HCT116 (cell line): Measurements from ENCODE around the gene CWH43. TPM values are rescaled to one million over a fixed set of nuclear protein-coding genes. Genes with fewer than 3 reads are reported as not detected.

ENCODE experiments used
- ATAC-seq: fragments of 200-7000 bp; cut with Tn5 transposase; 2 replicates; pipeline ENCODE4 v1.9.1; 2020; ENCODE audit warnings: mild to moderate bottlenecking, moderate library complexity
- BruUV-seq: library from RNA; stranded (reverse); fragments of 400-500 nt; replicated peaks from 2 replicates; lab custom pipeline; 2021; lab: Mats Ljungman, UMichigan
- CTCF ChIA-PET: fragments of 300-600 bp; sonication (Branson Sonifier 250); formaldehyde crosslinking; loops from one replicate; lab custom pipeline; 2021; ENCODE audit warnings: antibody characterized with exemption; lab: Charles Lee
- POLR2A ChIA-PET: fragments of 300-600, 350-600 bp; sonication (Branson Sonifier 250); formaldehyde crosslinking; loops from one replicate; lab custom pipeline; 2021; ENCODE audit warnings: antibody characterized with exemption; lab: Charles Lee
- RAD21 ChIA-PET, 2 experiments: fragments of 300-600 bp; sonication (Branson Sonifier 250); formaldehyde crosslinking; loops; one replicate each; lab custom pipeline; 2023; ENCODE audit warnings: low total read pairs in 2 of 2; ENCODE audit not compliant: uncharacterized antibody in 2 of 2, unreplicated experiment in 2 of 2, low non-redundant PET in 1 of 2; lab: Charles Lee
- DNase-seq: peaks from one replicate; pipeline ENCODE4 v3.0.0-alpha.2; 2010; ENCODE audit warnings: low read depth, low spot score
- H2AFZ ChIP-seq: fragments of 200-600 bp; shearing (Covaris generic), sonication (generic); 2 replicates; pipeline ENCODE4 v1.6.1; 2017; ENCODE audit warnings: low read depth, mixed run types, mixed read lengths, antibody characterized with exemption, low read length; ENCODE audit not compliant: poor library complexity, severe bottlenecking
- H3K27ac ChIP-seq: 2 replicates; pipeline ENCODE4 v1.5.1; 2012; ENCODE audit warnings: low read depth, low read length
- H3K27me3 ChIP-seq: fragments of 200-600 bp; sonication (generic); 2 replicates; pipeline ENCODE4 v1.6.1; 2016; ENCODE audit warnings: mixed run types, low read length, mixed read lengths; ENCODE audit not compliant: insufficient read depth
- H3K36me3 ChIP-seq, 2 experiments: fragments of 200-500 bp in 1 of 2; fragments of 200-600 bp in 1 of 2; sonication (Bioruptor generic) in 1 of 2; sonication (generic) in 1 of 2; 2 replicates each; pipeline versions ENCODE4 v1.5.1 to v1.6.1; 2014 to 2016; ENCODE audit warnings: low read length in 2 of 2, inconsistent platforms in 1 of 2, mixed read lengths in 1 of 2, mixed run types in 1 of 2; ENCODE audit not compliant: insufficient read depth in 2 of 2, control insufficient read depth in 1 of 2
- H3K4me1 ChIP-seq, 2 experiments: fragments of 200-600 bp in 1 of 2; sonication (generic) in 1 of 2; 2 replicates each; pipeline versions ENCODE4 v1.5.1 to v1.6.1; 2012 to 2017; ENCODE audit warnings: low read length in 2 of 2, inconsistent platforms in 1 of 2, mild to moderate bottlenecking in 1 of 2, mixed read lengths in 1 of 2, mixed run types in 1 of 2, moderate library complexity in 1 of 2; ENCODE audit not compliant: insufficient read depth in 2 of 2, control insufficient read depth in 1 of 2
- H3K4me2 ChIP-seq: fragments of 200-600 bp; sonication (generic); 2 replicates; pipeline ENCODE4 v1.6.1; 2017; ENCODE audit warnings: mixed run types, low read length, mixed read lengths
- H3K4me3 ChIP-seq, 2 experiments: fragments of 200-600 bp in 1 of 2; sonication (generic) in 1 of 2; replicated peaks in 1 of 2; 2 replicates each; pipeline ENCODE4 v1.5.1; 2011 to 2016; ENCODE audit warnings: low read length in 2 of 2, control low read depth in 1 of 2, low read depth in 1 of 2, mild to moderate bottlenecking in 1 of 2, mixed read lengths in 1 of 2, mixed run types in 1 of 2
- H3K79me2 ChIP-seq: fragments of 200-600 bp; sonication (generic); 2 replicates; pipeline ENCODE4 v1.6.1; 2017; ENCODE audit warnings: mild to moderate bottlenecking, mixed run types, low read length, moderate library complexity, mixed read lengths; ENCODE audit not compliant: insufficient read depth
- H3K9ac ChIP-seq: fragments of 200-600 bp; sonication (generic); 2 replicates; pipeline ENCODE4 v1.6.1; 2016; ENCODE audit warnings: low read length, mixed read lengths
- H3K9me2 ChIP-seq: fragments of 200-600 bp; sonication (generic), shearing (Covaris generic); 2 replicates; pipeline ENCODE4 v1.6.1; 2017; ENCODE audit warnings: mixed run types, mild to moderate bottlenecking, moderate library complexity; ENCODE audit not compliant: insufficient read depth
- H3K9me3 ChIP-seq, 2 experiments: fragments of 200-500 bp in 1 of 2; fragments of 200-600 bp in 1 of 2; sonication (Bioruptor generic) in 1 of 2; sonication (generic) in 1 of 2; 2 replicates each; pipeline ENCODE4 v1.6.1; 2014 to 2017; ENCODE audit warnings: low read length in 2 of 2, mixed read lengths in 2 of 2, inconsistent platforms in 1 of 2, low read depth in 1 of 2, mild to moderate bottlenecking in 1 of 2, mixed run types in 1 of 2, moderate library complexity in 1 of 2; ENCODE audit not compliant: control insufficient read depth in 1 of 2, insufficient read depth in 1 of 2
- H4K20me1 ChIP-seq: fragments of 200-600 bp; sonication (generic), shearing (Covaris generic); 2 replicates; pipeline ENCODE4 v1.6.1; 2017; ENCODE audit warnings: mixed run types, mild to moderate bottlenecking, moderate library complexity; ENCODE audit not compliant: insufficient read depth
- ATF3 ChIP-seq: IDR thresholded peaks from 2 replicates; pipeline ENCODE4 v1.6.1; 2012
- CEBPB ChIP-seq: IDR thresholded peaks from 2 replicates; pipeline ENCODE4 v1.6.1; 2012; ENCODE audit warnings: low read depth
- EZH2 ChIP-seq: fragments of 200-600 bp; sonication (generic); IDR thresholded peaks from 2 replicates; pipeline ENCODE4 v1.6.1; 2017; ENCODE audit warnings: antibody characterized with exemption, mixed run types
- POLR2A ChIP-seq: IDR thresholded peaks from 2 replicates; pipeline ENCODE4 v1.7.0; 2011; ENCODE audit warnings: borderline replicate concordance; ENCODE audit not compliant: insufficient read depth, insufficient read length; ENCODE audit errors: extremely low read depth
- SIN3A ChIP-seq: IDR thresholded peaks from 2 replicates; pipeline ENCODE4 v1.6.1; 2012; ENCODE audit warnings: low read depth
- SP1 ChIP-seq: IDR thresholded peaks from 2 replicates; pipeline ENCODE4 v1.6.1; 2012; ENCODE audit warnings: low read depth
- YY1 ChIP-seq: IDR thresholded peaks from 2 replicates; pipeline ENCODE4 v1.6.1; 2011; ENCODE audit warnings: low read length, low read depth, moderate library complexity, mild to moderate bottlenecking; ENCODE audit not compliant: insufficient replicate concordance; ENCODE audit errors: extremely low read depth
- ZBTB33 ChIP-seq: IDR thresholded peaks from 2 replicates; pipeline ENCODE4 v1.6.1; 2011; ENCODE audit warnings: mild to moderate bottlenecking, low read length, moderate library complexity; ENCODE audit not compliant: insufficient replicate concordance; ENCODE audit errors: extremely low read depth
- intact Hi-C: fragments of 100-400 bp; cut with micrococcal nuclease; formaldehyde crosslinking; loops from 2 replicates; pipeline ENCODE4 v1.10.0; 2022
- total RNA-seq: library from RNA; stranded (reverse); gene quantifications from one replicate; pipeline ENCODE4 v1.2.1, GENCODE V29; 2021; ENCODE audit not compliant: unreplicated experiment
- TF ChIP-seq, protein P1 (sequence below): IDR thresholded peaks from 2 replicates; pipeline ENCODE4 v1.6.1; 2012; ENCODE audit warnings: low read depth
- TF ChIP-seq, protein P2 (sequence below): IDR thresholded peaks from 2 replicates; pipeline ENCODE4 v1.6.1; 2012
- TF ChIP-seq, protein P3 (sequence below), 3 experiments: fragments of 200-600 bp in 1 of 3; sonication (generic) in 1 of 3; IDR thresholded peaks in 2 of 3; conservative IDR thresholded peaks in 1 of 3; 2 replicates each; pipeline ENCODE4 v1.5.1; 2012 to 2017; ENCODE audit warnings: low read depth in 2 of 3, low read length in 2 of 3, antibody characterized with exemption in 1 of 3, borderline replicate concordance in 1 of 3, control low read depth in 1 of 3, mild to moderate bottlenecking in 1 of 3, mixed read lengths in 1 of 3, mixed run types in 1 of 3, moderate library complexity in 1 of 3; ENCODE audit not compliant: insufficient read depth in 1 of 3

CWH43 gene
- total RNA-seq, 1 experiment from 2014 or later = not detected

GRCh38 chr4:49000806-49001205 lies 14.7 kb downstream of the CWH43 start:
- ChIA-PET RAD21 (no interaction called here), CTCF (interaction anchor here (0.5 kb wide), 1 partner anchor 872 kb away, joined by 3 read pairs; no protein-coding TSS in a partner anchor), POLR2A (no interaction called here)
- H3K79me2 ChIP-seq = no peaks in the 10 kb centered on the region
- peaks cover 20% of the 10 kb centered on the region for H3K27me3 ChIP-seq
- H3K9me2 ChIP-seq = no peaks in the 10 kb centered on the region
- no peak overlapping the region for H3K27ac ChIP-seq
- H3K4me2 ChIP-seq = no peak overlapping the region
- H3K36me3 ChIP-seq = no peaks in the 10 kb centered on the region
- H4K20me1 ChIP-seq = no peaks in the 10 kb centered on the region
- no peak for DNase-seq
- intact Hi-C loops = loop anchor here (10.0 kb wide), 1 partner anchor 64 kb away; no protein-coding TSS in a partner anchor
- no peaks in the 10 kb centered on the region for H3K4me1 ChIP-seq
- no TSS peak for BruUV-seq
- TF ChIP-seq POLR2A (no peak), SP1 (no peak), CEBPB (no peak), YY1 (no peak), ZBTB33 (no peak), ATF3 (no peak), EZH2 (no peak), SIN3A (no peak)
- TF ChIP-seq, protein P1, sequence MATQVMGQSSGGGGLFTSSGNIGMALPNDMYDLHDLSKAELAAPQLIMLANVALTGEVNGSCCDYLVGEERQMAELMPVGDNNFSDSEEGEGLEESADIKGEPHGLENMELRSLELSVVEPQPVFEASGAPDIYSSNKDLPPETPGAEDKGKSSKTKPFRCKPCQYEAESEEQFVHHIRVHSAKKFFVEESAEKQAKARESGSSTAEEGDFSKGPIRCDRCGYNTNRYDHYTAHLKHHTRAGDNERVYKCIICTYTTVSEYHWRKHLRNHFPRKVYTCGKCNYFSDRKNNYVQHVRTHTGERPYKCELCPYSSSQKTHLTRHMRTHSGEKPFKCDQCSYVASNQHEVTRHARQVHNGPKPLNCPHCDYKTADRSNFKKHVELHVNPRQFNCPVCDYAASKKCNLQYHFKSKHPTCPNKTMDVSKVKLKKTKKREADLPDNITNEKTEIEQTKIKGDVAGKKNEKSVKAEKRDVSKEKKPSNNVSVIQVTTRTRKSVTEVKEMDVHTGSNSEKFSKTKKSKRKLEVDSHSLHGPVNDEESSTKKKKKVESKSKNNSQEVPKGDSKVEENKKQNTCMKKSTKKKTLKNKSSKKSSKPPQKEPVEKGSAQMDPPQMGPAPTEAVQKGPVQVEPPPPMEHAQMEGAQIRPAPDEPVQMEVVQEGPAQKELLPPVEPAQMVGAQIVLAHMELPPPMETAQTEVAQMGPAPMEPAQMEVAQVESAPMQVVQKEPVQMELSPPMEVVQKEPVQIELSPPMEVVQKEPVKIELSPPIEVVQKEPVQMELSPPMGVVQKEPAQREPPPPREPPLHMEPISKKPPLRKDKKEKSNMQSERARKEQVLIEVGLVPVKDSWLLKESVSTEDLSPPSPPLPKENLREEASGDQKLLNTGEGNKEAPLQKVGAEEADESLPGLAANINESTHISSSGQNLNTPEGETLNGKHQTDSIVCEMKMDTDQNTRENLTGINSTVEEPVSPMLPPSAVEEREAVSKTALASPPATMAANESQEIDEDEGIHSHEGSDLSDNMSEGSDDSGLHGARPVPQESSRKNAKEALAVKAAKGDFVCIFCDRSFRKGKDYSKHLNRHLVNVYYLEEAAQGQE = no peak
- TF ChIP-seq, protein P2, sequence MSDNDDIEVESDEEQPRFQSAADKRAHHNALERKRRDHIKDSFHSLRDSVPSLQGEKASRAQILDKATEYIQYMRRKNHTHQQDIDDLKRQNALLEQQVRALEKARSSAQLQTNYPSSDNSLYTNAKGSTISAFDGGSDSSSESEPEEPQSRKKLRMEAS = no peak
- TF ChIP-seq, protein P3, sequence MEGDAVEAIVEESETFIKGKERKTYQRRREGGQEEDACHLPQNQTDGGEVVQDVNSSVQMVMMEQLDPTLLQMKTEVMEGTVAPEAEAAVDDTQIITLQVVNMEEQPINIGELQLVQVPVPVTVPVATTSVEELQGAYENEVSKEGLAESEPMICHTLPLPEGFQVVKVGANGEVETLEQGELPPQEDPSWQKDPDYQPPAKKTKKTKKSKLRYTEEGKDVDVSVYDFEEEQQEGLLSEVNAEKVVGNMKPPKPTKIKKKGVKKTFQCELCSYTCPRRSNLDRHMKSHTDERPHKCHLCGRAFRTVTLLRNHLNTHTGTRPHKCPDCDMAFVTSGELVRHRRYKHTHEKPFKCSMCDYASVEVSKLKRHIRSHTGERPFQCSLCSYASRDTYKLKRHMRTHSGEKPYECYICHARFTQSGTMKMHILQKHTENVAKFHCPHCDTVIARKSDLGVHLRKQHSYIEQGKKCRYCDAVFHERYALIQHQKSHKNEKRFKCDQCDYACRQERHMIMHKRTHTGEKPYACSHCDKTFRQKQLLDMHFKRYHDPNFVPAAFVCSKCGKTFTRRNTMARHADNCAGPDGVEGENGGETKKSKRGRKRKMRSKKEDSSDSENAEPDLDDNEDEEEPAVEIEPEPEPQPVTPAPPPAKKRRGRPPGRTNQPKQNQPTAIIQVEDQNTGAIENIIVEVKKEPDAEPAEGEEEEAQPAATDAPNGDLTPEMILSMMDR (IDR thresholded peaks at IDR 0.05 in 2 of 3, conservative IDR thresholded peaks at IDR 0.05 in 1 of 3; ENCODE audit: borderline replicate concordance in 1 of 3, insufficient read depth in 1 of 3, low read depth in 2 of 3, low read length in 2 of 3) = no peak
- no peak overlapping the region for H2AFZ ChIP-seq
- H3K9me3 ChIP-seq = no peaks in the 10 kb centered on the region
- H3K9ac ChIP-seq = no peak overlapping the region
- H3K4me3 ChIP-seq = no peak overlapping the region
- no peak for ATAC-seq
